NK-92 (cell line): ENCODE data around the gene RPL31.

Experiments
- DNase-seq: peaks from one replicate; lab custom pipeline; 2025; ENCODE audit not compliant: unreplicated experiment; lab: John Stamatoyannopoulos, UW

Gene RPL31

DNA sequence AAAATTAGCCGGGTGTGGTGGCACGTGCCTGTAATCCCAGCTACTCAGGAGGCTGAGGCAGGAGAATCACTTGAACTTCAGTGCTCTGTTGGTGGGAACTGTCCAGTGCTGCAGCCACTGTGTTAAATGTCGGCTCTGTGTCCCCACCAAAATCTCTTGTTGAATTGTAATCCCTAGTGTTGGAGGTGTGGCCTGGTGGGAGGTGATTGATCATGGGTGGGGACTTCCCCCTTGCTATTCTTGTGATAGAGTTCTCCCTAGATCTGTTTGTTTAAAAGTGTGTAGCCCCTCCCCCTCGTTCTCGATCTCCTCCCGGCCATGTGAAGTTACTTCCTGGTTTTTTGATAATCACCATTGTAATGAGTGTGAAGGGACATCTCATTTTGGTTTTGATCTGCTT lies 9.8 kb upstream of the RPL31 start:
- no peak for DNase-seq

DNA sequence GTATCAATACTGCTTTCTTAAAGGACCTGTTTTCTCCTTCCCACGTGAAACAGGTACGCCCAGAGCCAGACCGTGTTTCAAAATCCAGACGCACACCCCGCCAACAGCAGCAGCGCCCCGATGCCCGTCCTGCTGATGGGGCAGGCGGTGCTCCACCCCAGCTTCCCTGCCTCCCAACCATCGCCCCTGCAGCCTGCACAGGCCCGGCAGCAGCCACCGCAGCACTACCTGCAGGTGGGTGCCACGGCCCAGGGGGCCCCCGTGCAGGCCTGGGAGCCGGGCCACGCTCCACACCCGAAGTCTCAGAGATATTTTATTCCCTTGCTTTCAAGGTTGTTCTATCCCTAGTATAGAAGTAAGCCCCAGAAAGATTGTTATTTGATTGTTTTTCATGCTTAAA lies 8.8 kb upstream of the RPL31 start:
- DNase-seq: no peak

DNA sequence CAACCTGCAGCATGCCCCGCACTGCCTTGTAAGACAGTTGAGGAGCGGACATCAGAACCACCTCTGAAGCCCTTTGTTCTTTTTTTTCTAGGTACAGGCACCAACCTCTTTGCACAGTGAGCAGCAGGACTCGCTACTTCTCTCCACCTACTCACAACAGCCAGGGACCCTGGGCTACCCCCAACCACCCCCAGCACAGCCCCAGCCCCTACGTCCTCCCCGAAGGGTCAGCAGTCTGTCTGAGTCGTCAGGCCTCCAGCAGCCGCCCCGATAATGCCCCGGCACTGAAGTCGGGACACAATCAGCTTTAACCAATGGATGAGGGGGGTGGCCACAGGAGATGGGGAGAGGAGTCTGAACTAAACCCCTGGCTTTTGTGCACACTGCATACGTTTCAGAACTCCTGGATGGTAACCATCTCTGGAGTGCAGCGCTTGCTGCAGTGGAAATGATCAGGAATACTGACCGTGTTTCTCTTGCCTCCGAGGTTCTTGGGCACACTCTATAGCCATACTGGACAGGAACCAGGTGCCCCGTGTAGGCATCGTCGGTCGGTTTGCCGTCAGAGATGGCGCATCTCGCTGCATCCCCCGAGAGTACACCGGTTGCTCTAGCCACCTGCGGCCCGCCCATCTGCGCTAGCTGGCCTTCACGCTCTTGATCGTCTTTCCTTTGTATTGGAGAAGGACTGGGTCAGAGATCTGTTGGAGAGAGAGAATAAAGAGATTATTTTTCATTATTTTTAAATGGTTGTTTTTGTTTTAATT lies 6.6 kb upstream of the RPL31 start:
- DNase-seq: no peak

DNA sequence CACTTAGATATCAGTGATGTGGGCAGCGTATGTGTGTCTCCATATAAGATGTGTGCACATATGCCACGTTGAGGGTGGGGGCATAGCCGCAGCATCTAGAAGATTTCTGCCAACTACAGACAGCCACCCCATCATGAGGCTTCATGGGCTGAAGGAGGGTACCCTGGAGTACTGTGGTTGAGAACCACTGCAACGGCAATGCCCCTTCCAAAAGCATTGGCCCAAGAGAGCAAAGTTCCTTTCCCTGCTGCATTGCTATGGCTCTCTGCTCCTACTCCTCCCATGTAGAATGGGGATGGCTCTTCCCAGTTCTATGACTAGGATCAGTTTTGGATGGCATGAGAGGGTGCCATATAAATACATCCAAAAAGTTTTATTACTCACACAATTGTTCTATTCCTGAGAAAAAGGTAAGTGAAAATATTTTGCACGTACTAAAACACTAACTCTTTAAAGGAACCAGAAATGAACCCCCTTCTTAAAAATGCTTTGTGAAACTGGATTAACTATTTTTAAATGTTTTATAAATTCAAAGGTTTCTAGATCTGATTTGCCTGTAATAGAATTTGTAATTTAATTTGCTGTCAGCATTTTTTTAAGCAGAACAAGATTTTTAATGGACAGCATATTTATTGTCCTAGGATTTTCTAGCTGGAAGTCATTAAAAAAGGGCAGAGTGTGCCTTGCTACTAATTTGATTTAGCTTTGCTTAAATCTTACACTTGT lies 4.4 kb upstream of the RPL31 start:
- no peak for DNase-seq

DNA sequence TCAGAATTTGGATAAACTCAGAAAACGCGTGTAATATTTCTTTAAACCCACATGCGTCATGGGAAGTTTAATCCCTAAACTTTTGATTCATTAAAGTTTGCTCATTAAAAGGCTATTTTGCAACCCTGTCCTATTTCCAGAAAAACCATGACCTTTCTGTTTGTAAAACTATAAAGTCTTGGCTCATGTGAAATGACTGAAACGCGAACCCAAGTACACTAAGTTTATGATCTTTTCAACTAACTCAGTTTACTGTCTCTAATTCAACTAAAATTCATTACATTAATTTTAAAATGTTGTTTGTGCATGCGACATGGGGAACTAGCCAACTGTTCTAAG lies 3.9 kb upstream of the RPL31 start:
- DNase-seq: no peak

DNA sequence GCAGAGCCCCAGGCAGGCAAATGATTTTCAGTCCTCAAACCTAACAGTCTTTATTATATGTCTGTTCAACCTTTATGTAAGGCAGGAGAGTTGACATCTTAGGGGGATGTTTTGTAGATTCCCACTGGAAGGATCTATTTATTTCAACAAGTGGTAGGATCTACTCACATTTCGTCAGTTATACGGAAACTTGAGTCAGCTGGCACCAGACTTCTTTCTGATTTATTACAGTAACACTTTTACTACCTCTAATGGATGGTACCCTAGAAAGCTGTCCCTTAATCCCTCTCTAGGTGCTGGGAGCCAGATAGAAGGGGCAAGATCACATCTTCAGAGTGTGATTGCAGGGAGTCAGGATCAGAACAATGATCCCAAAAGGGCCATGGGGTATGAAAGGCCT lies 2.1 kb upstream of the RPL31 start:
- no peak for DNase-seq

DNA sequence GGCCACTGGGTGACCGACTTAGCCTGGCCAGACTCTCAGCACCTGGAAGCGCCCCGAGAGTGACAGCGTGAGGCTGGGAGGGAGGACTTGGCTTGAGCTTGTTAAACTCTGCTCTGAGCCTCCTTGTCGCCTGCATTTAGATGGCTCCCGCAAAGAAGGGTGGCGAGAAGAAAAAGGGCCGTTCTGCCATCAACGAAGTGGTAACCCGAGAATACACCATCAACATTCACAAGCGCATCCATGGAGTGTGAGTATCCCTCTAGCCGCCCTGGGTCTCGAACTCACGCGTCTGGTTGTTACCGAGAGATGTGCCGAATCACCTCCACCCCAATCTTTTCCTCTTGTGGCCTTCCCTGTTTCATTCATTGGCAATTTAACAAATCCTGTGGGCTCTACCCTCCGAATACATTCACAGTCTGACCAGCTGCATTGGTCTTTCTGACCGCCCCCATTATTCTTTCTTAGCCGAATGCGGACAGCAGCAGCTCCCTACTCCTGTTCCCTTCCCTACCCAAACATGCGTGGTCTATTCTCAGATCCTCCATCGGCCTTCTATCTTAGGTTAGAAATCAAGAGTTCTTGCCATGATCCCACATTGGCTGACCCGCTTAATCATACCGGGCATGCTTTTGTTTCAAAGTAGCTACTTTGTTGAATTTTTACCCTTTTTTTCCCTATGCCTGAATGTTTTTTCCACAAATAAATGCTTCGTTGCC lies 631 bp downstream of the RPL31 start:
- no peak for DNase-seq

DNA sequence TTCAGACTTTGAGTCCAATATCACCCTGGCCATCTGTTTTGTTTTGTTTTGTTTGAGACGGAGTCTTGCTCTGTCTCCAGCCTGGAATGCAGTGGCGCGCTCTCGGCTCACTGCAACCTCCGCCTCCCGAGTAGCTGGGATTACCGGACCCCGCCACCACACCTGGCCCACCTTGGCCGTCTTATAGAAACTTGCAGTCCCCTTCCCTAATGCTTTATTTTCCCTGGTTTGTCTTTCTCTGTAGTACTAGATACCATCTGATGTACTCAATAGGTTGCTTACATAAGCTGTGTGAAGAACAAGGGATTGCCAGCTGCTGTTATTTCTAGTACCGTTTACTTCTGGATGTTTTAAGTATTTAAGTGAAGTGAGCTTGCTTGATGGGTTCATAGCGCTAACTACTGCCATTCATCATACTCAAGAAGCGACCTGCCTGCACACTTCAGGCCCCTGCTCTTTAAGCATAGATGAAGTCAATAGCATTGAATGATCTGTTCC lies 1.2 kb downstream of the RPL31 start:
- no peak for DNase-seq

DNA sequence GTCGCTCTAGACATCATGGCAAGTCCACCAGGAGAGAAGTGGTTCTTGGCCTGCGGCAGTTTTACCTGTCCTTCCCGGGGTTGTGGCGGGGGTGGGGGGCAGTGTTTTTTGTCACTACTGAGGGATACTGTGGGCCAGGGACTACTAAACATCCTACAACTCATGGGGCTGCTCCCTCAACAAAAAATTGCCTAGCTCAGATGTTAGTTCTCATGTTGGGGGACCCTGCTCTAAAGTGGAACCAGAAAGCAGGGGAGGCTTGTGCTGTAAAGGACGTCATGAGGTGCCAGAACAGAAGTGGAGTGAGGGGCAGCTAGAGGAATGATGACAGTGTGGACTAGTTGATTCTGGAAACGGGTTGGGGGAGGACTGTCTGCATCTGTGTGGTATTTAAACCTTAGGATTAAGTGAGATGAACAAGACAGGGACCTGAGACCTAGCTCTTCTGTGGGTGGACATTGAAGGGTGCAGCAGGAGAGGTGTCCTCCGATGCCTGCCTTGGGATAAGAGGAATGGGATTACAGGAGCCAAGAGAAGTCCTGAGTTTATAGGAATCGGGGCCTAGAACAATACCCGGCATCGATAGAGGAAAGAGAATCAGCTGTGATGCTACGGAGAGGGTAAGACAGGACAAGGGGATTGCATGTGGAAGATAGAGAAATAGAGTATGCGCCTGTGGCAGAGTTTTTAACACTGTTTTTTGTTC lies 2.7 kb downstream of the RPL31 start:
- no peak for DNase-seq

DNA sequence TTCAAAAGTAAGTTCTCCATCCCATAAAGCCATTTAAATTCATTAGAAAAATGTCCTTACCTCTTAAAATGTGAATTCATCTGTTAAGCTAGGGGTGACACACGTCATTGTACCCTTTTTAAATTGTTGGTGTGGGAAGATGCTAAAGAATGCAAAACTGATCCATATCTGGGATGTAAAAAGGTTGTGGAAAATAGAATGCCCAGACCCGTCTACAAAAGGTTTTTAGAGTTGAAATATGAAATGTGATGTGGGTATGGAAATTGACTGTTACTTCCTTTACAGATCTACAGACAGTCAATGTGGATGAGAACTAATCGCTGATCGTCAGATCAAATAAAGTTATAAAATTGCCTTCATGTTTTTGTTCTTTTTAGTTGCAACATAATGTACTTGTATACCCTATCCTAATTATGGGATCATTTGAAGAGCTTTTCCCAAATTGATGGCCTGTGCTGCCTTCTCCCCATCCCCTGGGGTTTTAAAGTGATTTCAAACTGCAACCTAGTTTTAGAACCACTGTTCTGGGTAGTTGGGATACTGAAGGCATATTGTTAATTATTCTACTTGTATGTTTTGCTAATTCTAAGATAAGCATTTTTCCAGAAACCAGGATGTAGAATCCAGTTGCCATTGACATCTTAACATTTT lies 4.1 kb downstream of the RPL31 start:
- no peak for DNase-seq

DNA sequence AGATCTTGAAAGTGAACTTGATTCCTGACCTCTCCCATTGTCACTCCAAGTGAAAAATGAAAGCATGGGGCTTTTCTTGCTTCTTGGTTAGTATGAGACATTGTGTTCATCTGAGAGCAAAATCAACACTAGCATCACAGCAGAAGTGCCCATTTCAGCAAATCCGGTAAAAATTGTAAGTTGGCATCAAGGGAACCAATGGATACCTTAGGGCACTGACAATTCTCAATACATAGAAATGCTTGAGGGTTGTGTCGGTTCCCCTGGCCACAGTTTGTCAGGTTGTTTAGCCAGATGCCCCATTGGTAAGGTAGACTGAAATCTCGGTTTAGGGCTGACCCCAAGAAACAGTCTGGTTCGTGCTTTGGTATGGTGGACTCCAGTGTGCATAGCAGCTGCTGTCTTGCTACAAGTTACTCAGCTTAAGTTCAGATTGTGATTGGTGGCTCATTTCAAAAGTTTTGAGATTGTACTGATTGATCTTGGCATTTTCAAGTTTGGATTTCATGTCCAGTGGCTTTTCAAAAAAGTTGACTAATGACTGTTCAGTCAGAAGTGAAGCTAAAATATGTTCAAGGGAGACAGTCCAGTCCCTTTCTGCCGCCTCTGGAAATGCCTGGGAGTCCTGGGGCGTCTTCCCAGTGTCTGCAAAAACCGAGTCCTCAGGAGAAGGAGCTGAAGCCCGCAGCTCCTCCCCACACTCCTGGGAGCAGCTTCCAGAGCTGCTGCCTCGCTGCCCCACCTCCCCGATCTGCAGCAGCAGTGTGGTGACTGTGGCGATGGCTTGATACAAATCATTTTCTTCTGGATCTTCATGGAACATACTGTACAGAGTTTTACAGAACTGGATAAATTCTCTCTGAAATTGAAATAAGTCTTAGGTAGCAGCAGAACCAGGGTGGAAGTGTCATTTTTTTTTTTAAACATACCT lies 5.6 kb downstream of the RPL31 start:
- no peak for DNase-seq

DNA sequence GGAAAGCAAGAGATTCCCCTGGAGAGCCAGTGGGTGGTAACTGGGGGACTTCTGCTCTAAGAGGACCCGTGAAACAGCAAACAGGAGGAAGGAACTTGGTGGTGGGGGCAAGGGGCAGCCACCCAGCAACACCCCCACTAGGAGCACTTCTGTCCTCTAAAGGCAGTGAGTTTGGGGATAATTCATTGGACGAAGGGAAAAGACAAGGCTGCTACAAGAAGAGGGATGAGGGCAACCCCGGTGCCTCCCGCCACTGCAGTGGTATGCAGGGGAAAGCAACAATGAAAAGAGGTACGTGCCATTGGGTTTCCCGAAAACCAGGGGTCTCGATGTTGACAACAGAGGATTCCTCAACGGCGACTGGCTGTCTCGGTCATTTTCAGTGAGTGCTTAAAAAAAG lies 9.1 kb downstream of the RPL31 start:
- DNase-seq: no peak

DNA sequence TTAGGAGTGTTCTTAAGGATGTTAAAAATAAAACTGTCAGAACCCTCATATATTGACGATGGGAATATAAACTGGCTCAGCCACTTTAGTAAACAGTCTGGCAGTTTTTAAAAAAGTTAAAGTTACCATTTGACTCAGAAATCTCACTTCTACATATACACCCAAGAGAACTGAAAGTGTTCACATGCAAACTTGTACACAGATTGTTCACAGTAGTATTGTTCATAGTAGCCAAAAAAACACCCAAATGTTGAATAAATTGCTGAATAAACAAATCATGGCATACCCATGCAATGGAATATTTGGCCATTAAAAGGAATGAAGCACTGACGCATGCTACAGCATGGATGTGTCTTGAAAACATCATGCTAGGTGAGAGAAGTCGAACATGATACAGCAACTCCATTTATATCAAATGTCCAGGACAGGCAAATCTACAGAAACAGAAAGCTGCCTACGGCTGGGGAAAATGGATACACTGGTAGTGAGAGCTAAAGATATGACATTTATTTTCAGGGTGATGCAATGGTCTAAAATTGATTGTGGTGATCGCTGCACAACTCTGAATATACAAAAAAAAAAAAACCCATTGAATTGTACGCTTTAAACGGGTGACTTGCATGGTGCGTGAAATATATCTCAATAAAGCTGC lies 10.1 kb downstream of the RPL31 start:
- no peak for DNase-seq

DNA sequence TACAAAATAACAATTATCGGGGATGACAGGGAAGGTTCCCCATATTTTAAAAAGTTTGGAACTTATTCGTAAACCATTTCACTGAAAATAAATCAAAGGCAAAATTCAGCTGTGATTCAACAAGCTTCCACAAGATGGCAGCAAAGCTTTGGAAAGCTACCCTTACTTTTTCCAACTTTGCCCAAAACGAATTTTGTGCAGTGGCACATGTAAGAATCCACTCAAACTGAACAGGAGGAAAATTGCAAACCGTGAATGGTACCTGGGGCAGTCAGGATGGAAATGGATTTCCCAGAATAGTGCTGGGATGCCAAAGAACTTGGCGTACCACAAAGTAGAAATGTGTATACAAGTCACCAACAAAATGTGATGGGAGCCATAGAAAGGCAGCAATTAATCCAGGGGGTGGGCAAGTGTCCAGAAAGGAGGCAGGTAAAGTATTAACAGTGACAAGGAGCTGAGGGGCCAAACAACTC lies 10.7 kb downstream of the RPL31 start:
- no peak for DNase-seq

DNA sequence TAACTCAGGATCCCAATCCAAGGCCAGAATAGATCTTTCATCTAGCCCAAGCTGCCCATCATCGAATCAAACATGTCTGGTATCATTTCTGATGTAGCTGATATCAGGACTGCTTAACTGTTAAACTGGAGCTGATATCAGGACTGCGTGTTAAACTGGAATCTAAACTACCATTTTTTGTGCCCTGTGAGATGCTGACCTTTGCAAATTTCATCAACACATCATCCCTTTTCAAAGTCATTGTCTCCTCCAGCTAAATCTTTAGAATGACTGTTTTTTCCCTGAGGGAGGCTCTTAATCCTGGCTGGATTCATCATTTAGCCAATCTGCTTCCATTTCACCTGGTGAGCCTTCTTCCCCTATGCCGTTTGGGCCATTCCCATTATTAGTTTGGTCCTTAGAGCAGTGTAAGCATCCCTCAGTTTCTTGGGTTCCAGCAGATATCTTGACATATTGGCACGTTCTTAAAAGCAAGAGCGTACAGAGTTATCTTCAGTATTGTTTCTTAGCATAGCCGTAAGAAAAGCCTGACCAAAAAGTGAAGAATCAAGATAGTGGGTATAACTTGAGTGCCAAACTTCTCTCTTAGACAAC lies 12.3 kb downstream of the RPL31 start:
- DNase-seq: no peak

DNA sequence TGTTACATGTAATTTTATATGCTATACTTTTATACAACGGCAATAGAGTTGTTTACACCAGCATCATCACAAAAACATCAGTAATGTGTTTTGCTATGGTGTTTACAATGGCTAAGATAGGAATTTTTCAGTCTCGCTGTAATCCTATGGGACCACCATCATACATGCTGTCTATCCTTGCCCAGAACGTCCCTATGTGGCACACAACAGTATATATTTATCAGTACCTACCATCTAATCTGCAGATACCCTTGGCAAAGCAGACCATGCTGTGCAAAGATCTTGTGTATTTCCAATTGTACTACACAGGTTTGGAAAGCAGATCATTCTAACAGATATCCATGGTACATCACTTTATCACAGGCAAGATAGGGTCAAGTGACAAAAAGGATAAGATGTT lies 15.3 kb downstream of the RPL31 start:
- DNase-seq: no peak

DNA sequence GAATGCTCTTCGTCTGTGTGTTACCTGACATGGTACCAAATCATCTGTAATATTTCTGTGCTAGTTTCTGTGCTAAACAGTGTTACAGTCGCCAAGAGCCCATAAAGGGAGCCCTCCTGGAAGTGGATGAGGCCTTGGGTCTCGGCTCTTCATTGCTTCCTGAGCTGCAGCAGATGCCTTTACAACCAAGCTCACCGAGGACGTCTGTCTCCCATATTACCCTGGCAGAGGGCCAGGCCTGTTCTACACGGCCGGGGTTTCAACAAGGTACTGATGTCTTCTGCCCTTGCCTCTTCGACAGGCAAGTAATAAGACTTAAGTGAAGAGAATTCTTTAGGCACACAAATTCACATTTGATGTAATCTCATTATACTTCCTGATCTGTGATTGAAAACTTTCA lies 16.8 kb downstream of the RPL31 start:
- no peak for DNase-seq

DNA sequence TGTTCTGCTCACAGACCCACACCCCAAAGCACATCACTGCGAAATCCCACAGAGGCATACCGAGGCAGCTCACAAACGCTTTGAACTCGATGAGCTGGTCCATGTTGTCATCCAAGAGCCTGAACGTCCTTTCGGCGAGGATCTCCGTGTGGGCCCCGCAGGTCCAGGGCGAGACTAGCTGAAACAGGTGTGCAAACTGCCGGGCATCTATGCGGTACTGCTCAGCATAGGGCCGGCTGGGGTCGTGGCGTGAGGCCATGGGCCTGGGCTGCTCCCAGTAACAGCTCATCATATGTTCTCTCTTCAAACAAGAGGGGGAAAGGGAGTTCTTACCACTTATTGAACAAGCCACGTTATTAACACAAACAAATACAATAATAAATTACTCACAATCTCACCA lies 20.1 kb downstream of the RPL31 start:
- no peak for DNase-seq
